HepG2 (cell line): Measurements from ENCODE around the gene EEF1AKMT3. TPM values are rescaled to one million over a fixed set of nuclear protein-coding genes. Genes with fewer than 3 reads are reported as not detected.
A peak's percentile ranks its signal among the peaks of the same experiment; 100 is the strongest.

Source experiments
- ESRRA ChIP-seq: sonication (generic); formaldehyde crosslinking; IDR thresholded peaks from 2 replicates; pipeline ENCODE4 v1.5.1; 2020; ENCODE audit warnings: mild to moderate bottlenecking, low read depth, missing genetic modification reagents
- ISL2 ChIP-seq: sonication (generic); formaldehyde crosslinking; IDR thresholded peaks from 2 replicates; pipeline ENCODE4 v1.5.0; 2020; ENCODE audit warnings: missing genetic modification reagents
- KDM3A ChIP-seq: IDR thresholded peaks from 2 replicates; pipeline ENCODE4 v1.6.1; 2018; ENCODE audit warnings: low read depth, missing compliant biosample characterization
- NFIB ChIP-seq: sonication (generic); formaldehyde crosslinking; IDR thresholded peaks from 2 replicates; pipeline ENCODE4 v1.9.0; 2021; ENCODE audit warnings: missing genetic modification reagents, mild to moderate bottlenecking, borderline replicate concordance
- ZC3H4 ChIP-seq: sonication (generic); formaldehyde crosslinking; IDR thresholded peaks from 2 replicates; pipeline ENCODE4 v1.4.0; 2020; ENCODE audit warnings: missing genetic modification reagents, borderline replicate concordance
- ZFY ChIP-seq: sonication (generic); formaldehyde crosslinking; IDR thresholded peaks from 2 replicates; pipeline ENCODE4 v1.4.0; 2020; ENCODE audit warnings: missing genetic modification reagents
- ZNF501 ChIP-seq: sonication (generic); formaldehyde crosslinking; IDR thresholded peaks from 2 replicates; pipeline ENCODE4 v1.5.1; 2020; ENCODE audit warnings: mild to moderate bottlenecking, moderate library complexity, missing genetic modification reagents
- ZSCAN31 ChIP-seq: sonication (generic); formaldehyde crosslinking; IDR thresholded peaks from 2 replicates; pipeline ENCODE4 v1.5.0; 2020; ENCODE audit warnings: low read depth, mild to moderate bottlenecking, missing genetic modification reagents
- polyA plus RNA-seq, 8 experiments: library from polyadenylated mRNA; depleted of rRNA in 3 of 8; stranded (reverse) in 7 of 8; unstranded in 1 of 8; fragments of >200 nt; fragmentation: Illumina TruSeq in 4 of 8; extraction: Trizol in 4 of 8; gene quantifications; 2 replicates each; pipeline versions ENCODE4 v1.2.1 to v1.2.3, GENCODE V29; 2011 to 2016; ENCODE audit warnings: low read depth in 4 of 8, missing spikeins in 1 of 8, mixed read lengths in 1 of 8; ENCODE audit not compliant: insufficient read depth in 1 of 8
- total RNA-seq, 5 experiments: library from RNA; depleted of rRNA; stranded (reverse); fragments of >200 nt; fragmentation: Illumina TruSeq; extraction: Trizol; gene quantifications; 2 replicates each; pipeline ENCODE4 v1.2.3, GENCODE V29; 2016; ENCODE audit warnings: low read depth in 1 of 5
- TF ChIP-seq, protein P1 (sequence below): IDR thresholded peaks from 2 replicates; pipeline ENCODE4 v1.6.1; 2016; ENCODE audit warnings: missing biosample characterization, missing genetic modification reagents, low read depth
- TF ChIP-seq, protein P2 (sequence below): sonication (generic); formaldehyde crosslinking; IDR thresholded peaks from 2 replicates; pipeline ENCODE4 v1.4.0; 2020; ENCODE audit warnings: missing genetic modification reagents
- TF ChIP-seq, protein P3 (sequence below): fragments of 450-650 bp; IDR thresholded peaks from 2 replicates; pipeline ENCODE4 v1.6.1; 2017
- TF ChIP-seq, protein P4 (sequence below): sonication (generic); formaldehyde crosslinking; IDR thresholded peaks from 2 replicates; pipeline ENCODE4 v1.8.1; 2023; ENCODE audit warnings: mild to moderate bottlenecking, missing genetic modification reagents
- TF ChIP-seq, protein P5 (sequence below): sonication (generic); formaldehyde crosslinking; IDR thresholded peaks from 2 replicates; pipeline ENCODE4 v1.4.0; 2020; ENCODE audit warnings: mild to moderate bottlenecking, missing genetic modification reagents
- TF ChIP-seq, protein P6 (sequence below): sonication (generic); formaldehyde crosslinking; IDR thresholded peaks from 2 replicates; pipeline ENCODE4 v1.4.0; 2020; ENCODE audit warnings: missing genetic modification reagents

EEF1AKMT3 gene
- total and polyA plus RNA-seq, 2 of the 13 experiments (the other 11 are each of a cell fraction or from before 2014, with no cell fraction given) = 4.7 to 11.4 TPM

DNA sequence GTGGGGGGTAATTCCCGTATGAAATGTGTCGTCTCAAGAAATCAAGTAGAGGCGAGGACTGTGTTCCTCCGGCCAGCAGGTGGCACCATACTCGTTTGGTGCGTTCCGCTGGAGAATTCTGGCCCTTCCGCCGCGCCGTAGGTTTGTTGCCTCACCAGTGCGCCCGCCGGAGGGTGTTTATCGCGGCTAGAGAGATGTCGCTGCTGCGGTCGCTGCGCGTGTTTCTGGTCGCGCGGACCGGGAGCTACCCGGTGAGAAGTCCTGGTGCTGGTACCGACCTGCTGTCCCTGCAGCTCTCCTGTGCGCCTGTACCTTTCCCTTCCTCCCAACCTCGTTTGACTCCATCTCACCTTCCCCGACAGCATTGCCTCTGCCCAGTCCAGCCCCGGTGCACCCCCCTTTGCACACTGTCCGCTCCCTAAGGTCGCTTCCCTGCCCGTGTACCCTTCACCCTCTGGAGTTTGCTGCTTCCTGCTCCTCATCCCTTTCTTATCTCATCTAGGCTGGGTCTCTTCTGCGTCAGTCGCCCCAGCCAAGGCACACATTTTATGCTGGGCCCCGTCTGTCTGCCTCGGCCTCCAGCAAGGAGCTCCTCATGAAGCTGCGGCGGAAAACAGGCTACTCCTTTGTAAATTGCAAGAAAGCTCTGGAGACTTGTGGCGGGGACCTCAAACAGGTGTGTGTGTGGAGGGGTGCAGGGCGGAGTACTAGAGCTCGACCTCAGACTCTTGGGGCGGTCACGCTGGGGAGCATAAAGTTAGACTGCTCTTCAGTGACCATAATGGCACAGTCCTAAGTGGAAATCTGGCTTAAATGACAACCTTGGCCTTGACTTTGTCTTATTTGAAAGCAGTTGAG is 10.4 kb downstream of the EEF1AKMT3 start, which contains the start of gene TSFM (continued):
- TF ChIP-seq, protein P1, sequence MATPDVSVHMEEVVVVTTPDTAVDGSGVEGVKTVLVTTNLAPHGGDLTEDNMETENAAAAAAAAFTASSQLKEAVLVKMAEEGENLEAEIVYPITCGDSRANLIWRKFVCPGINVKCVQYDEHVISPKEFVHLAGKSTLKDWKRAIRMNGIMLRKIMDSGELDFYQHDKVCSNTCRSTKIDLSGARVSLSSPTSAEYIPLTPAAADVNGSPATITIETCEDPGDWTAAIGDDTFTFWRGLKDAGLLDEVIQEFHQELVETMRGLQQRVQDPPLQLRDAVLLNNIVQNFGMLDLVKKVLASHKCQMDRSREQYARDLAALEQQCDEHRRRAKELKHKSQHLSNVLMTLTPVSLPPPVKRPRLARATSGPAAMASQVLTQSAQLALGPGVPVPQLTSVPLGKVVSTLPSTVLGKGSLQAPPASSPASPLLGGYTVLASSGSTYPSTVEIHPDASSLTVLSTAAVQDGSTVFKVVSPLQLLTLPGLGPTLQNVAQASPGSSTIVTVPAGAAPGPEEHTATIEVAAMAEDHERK = peak; percentile 26; the same call in 1 of the 2 replicates
- TF ChIP-seq, protein P2, sequence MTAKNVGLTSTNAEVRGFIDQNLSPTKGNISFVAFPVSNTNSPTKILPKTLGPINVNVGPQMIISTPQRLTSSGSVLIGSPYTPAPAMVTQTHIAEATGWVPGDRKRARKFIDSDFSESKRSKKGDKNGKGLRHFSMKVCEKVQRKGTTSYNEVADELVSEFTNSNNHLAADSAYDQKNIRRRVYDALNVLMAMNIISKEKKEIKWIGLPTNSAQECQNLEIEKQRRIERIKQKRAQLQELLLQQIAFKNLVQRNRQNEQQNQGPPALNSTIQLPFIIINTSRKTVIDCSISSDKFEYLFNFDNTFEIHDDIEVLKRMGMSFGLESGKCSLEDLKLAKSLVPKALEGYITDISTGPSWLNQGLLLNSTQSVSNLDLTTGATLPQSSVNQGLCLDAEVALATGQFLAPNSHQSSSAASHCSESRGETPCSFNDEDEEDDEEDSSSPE (CRISPR knock-in tag) = peak; percentile 72
- TF ChIP-seq NFIB (CRISPR knock-in tag) (no peak), ESRRA (0 out of 2 replicates have a peak, but pooled peaks have one; percentile 59), ZFY (CRISPR knock-in tag) (peak; percentile 79), ZSCAN31 (CRISPR knock-in tag) (peak; percentile 92), ISL2 (CRISPR knock-in tag) (peak; percentile 58; the same call in 1 of the 2 replicates), KDM3A (CRISPR knock-in tag) (peak; percentile 87), ZC3H4 (CRISPR knock-in tag) (no peak), ZNF501 (peak; percentile 67)
- TF ChIP-seq, protein P3, sequence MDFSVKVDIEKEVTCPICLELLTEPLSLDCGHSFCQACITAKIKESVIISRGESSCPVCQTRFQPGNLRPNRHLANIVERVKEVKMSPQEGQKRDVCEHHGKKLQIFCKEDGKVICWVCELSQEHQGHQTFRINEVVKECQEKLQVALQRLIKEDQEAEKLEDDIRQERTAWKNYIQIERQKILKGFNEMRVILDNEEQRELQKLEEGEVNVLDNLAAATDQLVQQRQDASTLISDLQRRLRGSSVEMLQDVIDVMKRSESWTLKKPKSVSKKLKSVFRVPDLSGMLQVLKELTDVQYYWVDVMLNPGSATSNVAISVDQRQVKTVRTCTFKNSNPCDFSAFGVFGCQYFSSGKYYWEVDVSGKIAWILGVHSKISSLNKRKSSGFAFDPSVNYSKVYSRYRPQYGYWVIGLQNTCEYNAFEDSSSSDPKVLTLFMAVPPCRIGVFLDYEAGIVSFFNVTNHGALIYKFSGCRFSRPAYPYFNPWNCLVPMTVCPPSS = no peak
- TF ChIP-seq, protein P4, sequence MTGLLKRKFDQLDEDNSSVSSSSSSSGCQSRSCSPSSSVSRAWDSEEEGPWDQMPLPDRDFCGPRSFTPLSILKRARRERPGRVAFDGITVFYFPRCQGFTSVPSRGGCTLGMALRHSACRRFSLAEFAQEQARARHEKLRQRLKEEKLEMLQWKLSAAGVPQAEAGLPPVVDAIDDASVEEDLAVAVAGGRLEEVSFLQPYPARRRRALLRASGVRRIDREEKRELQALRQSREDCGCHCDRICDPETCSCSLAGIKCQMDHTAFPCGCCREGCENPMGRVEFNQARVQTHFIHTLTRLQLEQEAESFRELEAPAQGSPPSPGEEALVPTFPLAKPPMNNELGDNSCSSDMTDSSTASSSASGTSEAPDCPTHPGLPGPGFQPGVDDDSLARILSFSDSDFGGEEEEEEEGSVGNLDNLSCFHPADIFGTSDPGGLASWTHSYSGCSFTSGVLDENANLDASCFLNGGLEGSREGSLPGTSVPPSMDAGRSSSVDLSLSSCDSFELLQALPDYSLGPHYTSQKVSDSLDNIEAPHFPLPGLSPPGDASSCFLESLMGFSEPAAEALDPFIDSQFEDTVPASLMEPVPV (CRISPR knock-in tag) = 0 out of 2 replicates have a peak, but pooled peaks have one; percentile 16
- TF ChIP-seq, protein P5, sequence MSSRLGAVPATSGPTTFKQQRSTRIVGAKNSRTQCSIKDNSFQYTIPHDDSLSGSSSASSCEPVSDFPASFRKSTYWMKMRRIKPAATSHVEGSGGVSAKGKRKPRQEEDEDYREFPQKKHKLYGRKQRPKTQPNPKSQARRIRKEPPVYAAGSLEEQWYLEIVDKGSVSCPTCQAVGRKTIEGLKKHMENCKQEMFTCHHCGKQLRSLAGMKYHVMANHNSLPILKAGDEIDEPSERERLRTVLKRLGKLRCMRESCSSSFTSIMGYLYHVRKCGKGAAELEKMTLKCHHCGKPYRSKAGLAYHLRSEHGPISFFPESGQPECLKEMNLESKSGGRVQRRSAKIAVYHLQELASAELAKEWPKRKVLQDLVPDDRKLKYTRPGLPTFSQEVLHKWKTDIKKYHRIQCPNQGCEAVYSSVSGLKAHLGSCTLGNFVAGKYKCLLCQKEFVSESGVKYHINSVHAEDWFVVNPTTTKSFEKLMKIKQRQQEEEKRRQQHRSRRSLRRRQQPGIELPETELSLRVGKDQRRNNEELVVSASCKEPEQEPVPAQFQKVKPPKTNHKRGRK (CRISPR knock-in tag) = no peak
- TF ChIP-seq, protein P6, sequence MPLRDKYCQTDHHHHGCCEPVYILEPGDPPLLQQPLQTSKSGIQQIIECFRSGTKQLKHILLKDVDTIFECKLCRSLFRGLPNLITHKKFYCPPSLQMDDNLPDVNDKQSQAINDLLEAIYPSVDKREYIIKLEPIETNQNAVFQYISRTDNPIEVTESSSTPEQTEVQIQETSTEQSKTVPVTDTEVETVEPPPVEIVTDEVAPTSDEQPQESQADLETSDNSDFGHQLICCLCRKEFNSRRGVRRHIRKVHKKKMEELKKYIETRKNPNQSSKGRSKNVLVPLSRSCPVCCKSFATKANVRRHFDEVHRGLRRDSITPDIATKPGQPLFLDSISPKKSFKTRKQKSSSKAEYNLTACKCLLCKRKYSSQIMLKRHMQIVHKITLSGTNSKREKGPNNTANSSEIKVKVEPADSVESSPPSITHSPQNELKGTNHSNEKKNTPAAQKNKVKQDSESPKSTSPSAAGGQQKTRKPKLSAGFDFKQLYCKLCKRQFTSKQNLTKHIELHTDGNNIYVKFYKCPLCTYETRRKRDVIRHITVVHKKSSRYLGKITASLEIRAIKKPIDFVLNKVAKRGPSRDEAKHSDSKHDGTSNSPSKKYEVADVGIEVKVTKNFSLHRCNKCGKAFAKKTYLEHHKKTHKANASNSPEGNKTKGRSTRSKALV (CRISPR knock-in tag) = peak; percentile 85; the same call in 1 of the 2 replicates
